Osteoblast (primary cell): ENCODE measurements around the gene SMC6. TPM values are rescaled to one million over a fixed set of nuclear protein-coding genes. Genes with fewer than 3 reads are reported as not detected.

ENCODE experiments used
- DNase-seq: peaks from one replicate; pipeline ENCODE4 v3.0.0; 2011; ENCODE audit warnings: low spot score, mixed read lengths; ENCODE audit not compliant: insufficient read length; ENCODE audit errors: missing footprints
- H2AFZ ChIP-seq: 2 replicates; pipeline ENCODE4 v1.6.0; 2011; ENCODE audit warnings: mild to moderate bottlenecking, low read length
- H3K27ac ChIP-seq: 2 replicates; pipeline ENCODE4 v1.5.1; 2011; ENCODE audit warnings: mild to moderate bottlenecking, low read depth, low read length, moderate library complexity
- H3K27me3 ChIP-seq: 2 replicates; pipeline ENCODE4 v1.6.0; 2012; ENCODE audit warnings: mild to moderate bottlenecking, control low read depth, inconsistent platforms, low read length, moderate library complexity; ENCODE audit not compliant: insufficient read depth
- H3K36me3 ChIP-seq: 2 replicates; pipeline ENCODE4 v1.5.1; 2011; ENCODE audit warnings: mild to moderate bottlenecking, low read length, control low read depth, moderate library complexity; ENCODE audit not compliant: insufficient read depth
- H3K4me1 ChIP-seq: 2 replicates; pipeline ENCODE4 v1.5.1; 2011; ENCODE audit warnings: mild to moderate bottlenecking, low read length, control low read depth, moderate library complexity; ENCODE audit not compliant: insufficient read depth
- H3K4me2 ChIP-seq: 2 replicates; pipeline ENCODE4 v1.6.0; 2011; ENCODE audit warnings: mild to moderate bottlenecking, low read length; ENCODE audit not compliant: insufficient read depth
- H3K4me3 ChIP-seq: fragments of 200-600 bp; sonication (generic); 3 replicates; pipeline ENCODE4 v1.5.1; 2012; ENCODE audit warnings: mild to moderate bottlenecking, low read length, inconsistent platforms; ENCODE audit not compliant: insufficient read depth
- H3K79me2 ChIP-seq: 2 replicates; pipeline ENCODE4 v1.6.0; 2012; ENCODE audit warnings: mild to moderate bottlenecking, low read length, control low read depth, inconsistent platforms; ENCODE audit not compliant: insufficient read depth
- H3K9me3 ChIP-seq: 2 replicates; pipeline ENCODE4 v1.5.1; 2011; ENCODE audit warnings: low read depth, low read length, control low read depth
- H4K20me1 ChIP-seq: 2 replicates; pipeline ENCODE4 v1.6.0; 2012; ENCODE audit warnings: mild to moderate bottlenecking, low read length, control low read depth; ENCODE audit not compliant: insufficient read depth
- CTCF ChIP-seq: IDR thresholded peaks from 2 replicates; pipeline ENCODE4 v1.5.1; 2011; ENCODE audit warnings: mild to moderate bottlenecking, low read depth, low read length, moderate library complexity; ENCODE audit errors: extremely low read depth
- total RNA-seq: library from RNA; depleted of rRNA; stranded (reverse); fragments of >200 nt; gene quantifications from 2 replicates; pipeline ENCODE4 v1.2.3, GENCODE V29; 2012

The SMC6 gene
- total RNA-seq, 1 donor = 22.4 TPM

DNA sequence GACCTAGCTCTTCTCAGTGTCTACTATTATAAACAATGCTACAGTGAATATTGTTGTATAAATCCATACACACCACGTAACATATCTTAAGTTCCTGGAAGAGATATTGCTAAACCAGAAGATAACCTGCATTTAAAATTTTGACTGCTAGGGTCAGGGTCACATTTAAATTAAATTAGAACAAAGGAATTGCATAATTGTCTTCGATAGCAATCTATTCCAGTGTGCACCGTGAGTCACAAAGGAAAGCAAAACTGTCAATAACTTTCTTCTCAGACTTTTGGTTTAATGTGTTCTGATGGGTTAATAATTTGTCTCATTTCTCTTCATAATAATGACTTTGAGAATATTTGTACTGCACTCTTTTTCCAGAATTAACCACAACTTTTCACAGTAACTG lies 4.5 kb upstream of the SMC6 start:
- peaks cover 69% of the 10 kb centered on the region for H3K79me2 ChIP-seq
- H3K4me1 ChIP-seq = peaks cover 27% of the 10 kb centered on the region
- no peak for DNase-seq
- no peaks in the 10 kb centered on the region for H3K36me3 ChIP-seq
- H3K4me2 ChIP-seq = peak overlapping the region; percentile 49
- H4K20me1 ChIP-seq = no peaks in the 10 kb centered on the region
- no peak for TF ChIP-seq CTCF
- peak overlapping the region; percentile 71 for H2AFZ ChIP-seq
- H3K27me3 ChIP-seq = no peaks in the 10 kb centered on the region
- no peaks in the 10 kb centered on the region for H3K9me3 ChIP-seq
- H3K4me3 ChIP-seq = peak overlapping the region; percentile 9
- peak overlapping the region; percentile 66 for H3K27ac ChIP-seq

DNA sequence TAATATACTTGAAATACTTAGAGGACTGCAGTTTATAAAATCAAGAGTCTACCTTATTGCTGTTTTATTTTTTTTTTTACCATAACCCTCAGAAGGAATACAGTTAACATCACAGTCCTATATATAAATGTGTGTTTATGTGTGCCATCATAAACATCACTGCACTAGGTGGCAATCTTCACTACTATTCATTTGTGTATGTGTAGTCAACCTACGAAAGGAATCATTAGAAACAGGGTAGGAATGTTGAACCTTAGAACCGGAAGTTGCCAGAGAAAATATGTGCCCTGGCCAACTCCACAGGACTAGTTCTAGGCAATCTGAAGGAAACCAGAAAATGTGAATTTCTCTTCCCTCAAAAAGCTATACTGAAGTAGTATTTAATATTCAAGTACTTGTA lies 3.7 kb upstream of the SMC6 start:
- Histone ChIP-seq H3K4me3 (peak overlapping the region; percentile 32), H3K27ac (peak overlapping the region; percentile 66), H3K9me3 (no peaks in the 10 kb centered on the region), H2AFZ (peak overlapping the region; percentile 71), H3K79me2 (peaks cover 77% of the 10 kb centered on the region), H3K4me2 (peak overlapping the region; percentile 49), H3K36me3 (no peaks in the 10 kb centered on the region), H3K27me3 (no peaks in the 10 kb centered on the region), H4K20me1 (no peaks in the 10 kb centered on the region), H3K4me1 (peaks cover 33% of the 10 kb centered on the region)
- TF ChIP-seq CTCF = no peak
- DNase-seq = no peak

- H3K79me2 ChIP-seq = peaks cover 83% of the 10 kb centered on the region
- no peaks in the 10 kb centered on the region for H3K9me3 ChIP-seq
- peak overlapping the region; percentile 1 for H2AFZ ChIP-seq
- H3K36me3 ChIP-seq = no peaks in the 10 kb centered on the region
- H3K27me3 ChIP-seq = no peaks in the 10 kb centered on the region
- peak; percentile 54 for DNase-seq
- H3K4me1 ChIP-seq = peaks cover 39% of the 10 kb centered on the region
- peak overlapping the region; percentile 49 for H3K4me2 ChIP-seq
- H3K27ac ChIP-seq = peak overlapping the region; percentile 66
- TF ChIP-seq CTCF = no peak
- no peaks in the 10 kb centered on the region for H4K20me1 ChIP-seq
- no peak overlapping the region for H3K4me3 ChIP-seq
These were observed 3.1 kb upstream of the SMC6 start for GRCh38 chr2:17756668-17757067.

DNA sequence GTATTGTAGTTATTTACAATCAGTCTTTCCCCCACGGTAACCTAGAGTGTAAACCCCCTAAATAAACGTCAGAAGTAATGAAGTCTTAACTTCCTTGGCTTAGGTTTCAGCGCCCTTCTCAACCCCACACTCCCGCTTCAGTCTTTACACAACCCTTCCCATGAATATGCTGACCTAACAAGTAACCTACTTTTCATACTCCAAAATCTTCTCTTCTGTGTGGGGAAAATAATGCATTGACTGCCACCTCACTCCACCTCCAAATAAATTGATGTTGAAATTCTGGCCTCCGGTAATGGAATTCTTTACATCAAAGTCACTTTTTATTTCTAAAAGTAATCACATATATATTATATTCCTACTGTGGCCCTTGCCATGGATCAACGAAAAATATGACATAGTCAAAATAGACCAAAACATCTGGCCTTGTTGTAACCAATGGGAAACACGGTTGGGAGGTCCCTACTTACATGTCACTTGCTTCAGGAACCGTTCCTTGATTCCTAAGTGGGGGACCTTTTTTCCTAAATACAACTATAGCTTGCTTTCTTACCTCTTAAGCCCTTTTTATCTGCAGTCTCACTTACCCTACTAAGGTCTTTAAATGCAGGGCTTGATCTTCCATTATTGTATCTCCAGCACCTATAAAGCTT lies 1.3 kb upstream of the SMC6 start:
- no peak for DNase-seq
- H3K4me2 ChIP-seq = peak overlapping the region; percentile 97
- H2AFZ ChIP-seq = peak overlapping the region; percentile 88
- no peaks in the 10 kb centered on the region for H4K20me1 ChIP-seq
- no peaks in the 10 kb centered on the region for H3K27me3 ChIP-seq
- no peaks in the 10 kb centered on the region for H3K36me3 ChIP-seq
- H3K79me2 ChIP-seq = peaks cover 92% of the 10 kb centered on the region
- H3K4me1 ChIP-seq = peaks cover 39% of the 10 kb centered on the region
- peak overlapping the region; percentile 94 for H3K4me3 ChIP-seq
- TF ChIP-seq CTCF = no peak
- H3K9me3 ChIP-seq = no peaks in the 10 kb centered on the region
- peak overlapping the region; percentile 92 for H3K27ac ChIP-seq
